Stimulated activated CD4-positive, alpha-beta T cell treated with anti-CD3 and anti-CD28 coated beads, TNF-alpha, amount 100 ng/mL, for 4 hours (primary cell): Measurements from ENCODE around the gene TP63.
"Not testable (repeated sequence)": the region's sequence is repeated elsewhere in the genome, so short reads cannot be mapped to it uniquely, and the experiment has no call there.

ENCODE experiments used
- DNase-seq, 3 experiments: peaks; one replicate each; pipeline ENCODE4 v3.0.0-alpha.2; 2020; ENCODE audit warnings: low read depth in 3 of 3

TP63 gene

DNA sequence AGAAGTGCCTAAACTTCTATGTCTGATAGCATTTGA is at the start of gene TP63:
Gene TP63, plus strand, starts transcription at position 17 of the 36 bp plus-strand sequence. CDS start 127 bp downstream, outside the sequence.
- no peak for DNase-seq

DNA sequence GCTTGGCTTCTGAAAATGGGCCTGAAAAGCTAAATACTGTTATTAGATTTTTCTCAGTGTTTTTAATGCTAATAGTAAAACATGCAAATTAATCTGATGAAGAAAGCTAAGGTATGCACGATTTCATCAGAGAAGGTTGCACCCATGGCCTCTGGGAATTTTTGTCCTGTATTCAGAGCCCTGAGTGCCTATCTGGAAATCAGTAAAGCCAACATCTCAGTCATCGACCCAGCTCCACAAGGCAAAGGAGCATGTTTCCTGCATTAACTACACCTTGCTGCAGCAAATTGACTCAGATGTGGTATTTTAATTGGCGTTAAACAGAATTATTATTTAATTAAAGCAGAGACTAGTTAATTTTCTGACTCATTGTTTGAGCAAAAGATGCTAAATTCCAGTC is 49.0 kb upstream of the TP63 start:
- DNase-seq, result no peak

- DNase-seq, result no peak
Observed at GRCh38 chr3:189584645-189585044, 46.5 kb upstream of the TP63 start.

DNA sequence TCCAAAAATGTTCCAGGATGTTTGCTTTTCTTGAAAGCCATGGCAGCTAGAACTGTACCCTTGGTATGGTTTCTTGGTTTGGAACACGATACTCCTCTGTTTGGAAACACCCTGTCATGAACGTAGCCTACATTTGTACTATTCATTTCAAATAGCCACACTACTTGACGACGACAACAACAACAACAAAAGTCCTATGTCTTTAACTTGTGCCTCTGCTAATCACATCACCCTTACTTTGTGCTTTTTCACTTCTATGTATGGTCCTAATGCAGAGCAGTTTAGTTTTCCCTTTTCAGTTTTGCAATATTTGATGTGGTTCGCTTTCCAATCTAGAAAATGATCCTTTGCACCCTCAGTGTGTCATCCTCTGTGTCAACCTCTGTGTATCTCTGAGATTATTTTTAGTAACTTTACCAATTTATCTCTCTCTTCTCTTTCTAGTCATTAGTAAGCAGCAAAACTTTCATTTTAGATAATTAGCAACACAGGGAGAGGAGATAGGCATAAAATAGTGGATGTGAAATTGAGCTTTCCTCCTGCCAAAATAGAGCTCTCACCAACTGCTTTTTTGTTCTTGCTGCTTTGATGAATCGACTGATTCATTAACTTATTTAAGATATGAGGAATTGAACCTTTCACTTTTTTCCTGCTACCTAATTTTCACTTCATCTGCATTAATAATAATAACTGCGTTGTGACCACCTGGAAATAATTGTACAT is 44.1 kb upstream of the TP63 start:
- DNase-seq, result no peak

GRCh38 chr3:189587664-189588040 is 43.5 kb upstream of the TP63 start:
- no peak for DNase-seq

DNA sequence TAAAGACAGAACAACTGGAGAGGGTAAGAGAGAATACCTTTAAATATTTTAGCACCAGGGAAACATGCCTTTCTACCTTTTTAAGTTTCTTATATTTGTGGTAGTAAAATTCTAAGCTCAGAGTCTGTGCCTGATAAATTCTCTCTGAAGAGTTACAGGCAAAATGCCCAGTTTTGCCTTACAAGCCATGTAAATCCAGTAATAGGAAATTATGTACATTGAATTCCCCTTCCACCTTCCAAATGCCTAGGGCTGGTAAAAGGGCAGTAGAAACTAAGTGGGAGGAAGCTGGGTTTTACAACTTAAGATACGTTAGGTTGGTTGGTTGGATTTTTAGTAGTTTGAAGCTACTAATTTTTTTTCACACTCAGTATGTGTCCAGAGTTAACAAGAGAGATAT is 43.1 kb upstream of the TP63 start:
- no peak for DNase-seq

DNA sequence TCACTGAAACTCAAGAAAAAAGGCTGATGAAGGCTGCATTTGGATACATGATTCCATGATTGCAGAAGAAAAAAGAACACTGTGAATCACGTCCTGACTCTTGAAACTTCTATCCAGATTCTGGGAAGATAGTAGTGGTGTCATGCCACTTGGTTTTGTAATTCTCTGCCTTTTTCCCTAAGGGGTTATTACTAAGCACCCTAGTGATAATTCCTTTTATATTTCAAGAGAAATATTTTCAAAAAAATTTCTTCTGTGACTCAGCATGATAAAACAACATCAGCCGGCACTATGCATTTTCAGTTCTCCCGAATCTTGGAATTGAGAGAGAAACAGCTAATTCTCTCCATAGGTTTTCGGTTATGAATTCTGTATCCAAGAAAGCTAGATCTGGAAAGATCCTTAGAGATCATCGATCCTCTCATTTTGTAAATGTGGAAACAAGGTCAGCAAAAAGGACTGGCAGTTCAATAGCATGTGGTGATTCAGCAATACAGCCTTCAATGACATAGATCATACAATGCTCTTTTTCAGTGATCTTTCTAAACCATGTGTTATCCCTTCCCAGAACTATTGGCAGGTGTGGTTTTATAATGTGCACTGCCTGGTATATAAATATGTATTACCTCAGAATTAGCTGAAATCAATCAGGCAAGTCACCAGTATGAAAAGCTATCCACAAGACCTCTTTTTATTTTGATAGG is 42.6 kb upstream of the TP63 start:
- DNase-seq, result no peak

DNA sequence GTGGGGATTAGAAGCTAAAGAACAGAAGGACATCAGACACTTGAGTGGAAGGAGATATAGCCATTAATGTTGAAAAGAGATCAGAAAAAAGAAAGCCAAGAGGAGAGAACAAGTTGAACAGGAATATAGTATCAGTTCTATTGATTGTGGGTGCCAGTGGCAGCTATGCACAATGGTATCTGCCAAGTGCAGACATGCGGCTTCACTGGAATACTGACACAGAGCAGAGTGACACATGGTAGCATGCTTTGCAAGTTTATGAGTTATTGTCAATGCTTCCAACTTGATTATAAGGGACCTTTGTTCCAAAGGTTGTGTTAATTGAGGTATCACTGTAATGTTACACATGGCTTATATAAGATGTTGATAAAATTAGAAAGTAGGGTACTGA is 42.0 kb upstream of the TP63 start:
- DNase-seq, result no peak

- no peak for DNase-seq
Observed at GRCh38 chr3:189590223-189590622, 41.0 kb upstream of the TP63 start.

DNA sequence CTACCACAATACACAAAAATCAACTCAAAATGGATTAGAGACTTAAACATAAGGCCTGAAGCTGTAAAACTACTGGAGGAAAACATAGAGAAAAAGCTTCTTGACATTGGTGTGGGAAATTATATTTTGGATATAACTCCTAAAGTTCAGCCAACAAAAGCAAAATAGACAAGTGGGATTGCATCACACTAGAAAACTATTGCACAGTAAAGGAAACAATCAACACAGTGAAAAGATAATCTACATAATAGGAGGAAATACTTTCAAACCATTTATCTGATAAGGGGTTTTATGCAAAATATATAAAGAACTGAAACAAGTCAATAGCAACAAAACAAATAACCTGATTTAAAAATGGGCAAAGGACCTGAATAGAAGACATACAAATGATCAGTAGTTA is 37.6 kb upstream of the TP63 start:
- DNase-seq, result no peak

DNA sequence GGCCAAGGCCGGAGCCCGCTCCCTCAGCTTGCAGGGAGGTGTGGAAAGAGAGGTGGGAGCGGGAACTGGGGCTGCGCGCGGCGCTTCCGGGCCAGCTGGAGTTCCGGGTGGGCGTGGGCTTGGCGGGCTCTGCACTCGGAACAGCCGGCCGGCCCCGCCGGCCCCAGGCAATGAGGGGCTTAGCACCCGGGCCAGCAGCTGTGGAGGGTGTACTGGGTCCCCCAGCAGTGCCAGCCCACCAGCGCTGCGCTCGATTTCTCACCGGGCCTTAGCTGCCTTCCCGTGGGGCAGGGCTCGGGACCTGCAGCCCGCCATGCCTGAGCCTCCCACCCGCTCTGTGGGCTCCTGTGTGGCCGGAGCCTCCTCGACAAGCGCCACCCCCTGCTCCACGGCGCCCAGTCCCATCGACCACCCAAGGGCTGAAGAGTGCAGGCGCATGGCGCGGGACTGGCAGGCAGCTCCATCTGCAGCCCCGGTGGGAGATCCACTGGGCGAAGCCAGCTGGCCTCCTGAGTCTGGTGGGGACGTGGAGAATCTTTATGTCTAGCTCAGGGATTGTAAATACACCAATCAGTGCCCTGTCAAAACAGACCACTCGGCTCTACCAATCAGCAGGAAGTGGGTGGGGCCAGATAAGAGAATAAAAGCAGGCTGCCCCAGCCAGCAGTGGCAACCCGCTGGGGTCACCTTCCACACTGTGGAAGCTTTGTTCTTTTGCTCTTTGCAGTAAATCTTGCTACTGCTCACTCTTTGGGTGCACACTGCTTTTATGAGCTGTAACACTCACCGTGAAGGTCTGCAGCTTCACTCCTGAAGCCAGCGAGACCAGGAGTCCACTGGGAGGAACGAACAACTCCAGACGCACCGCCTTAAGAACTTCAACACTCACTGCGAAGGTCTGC is 34.9 kb upstream of the TP63 start:
- DNase-seq, result not testable (repeated sequence)

GRCh38 chr3:189597918-189598317 is 33.3 kb upstream of the TP63 start:
- no peak for DNase-seq

DNA sequence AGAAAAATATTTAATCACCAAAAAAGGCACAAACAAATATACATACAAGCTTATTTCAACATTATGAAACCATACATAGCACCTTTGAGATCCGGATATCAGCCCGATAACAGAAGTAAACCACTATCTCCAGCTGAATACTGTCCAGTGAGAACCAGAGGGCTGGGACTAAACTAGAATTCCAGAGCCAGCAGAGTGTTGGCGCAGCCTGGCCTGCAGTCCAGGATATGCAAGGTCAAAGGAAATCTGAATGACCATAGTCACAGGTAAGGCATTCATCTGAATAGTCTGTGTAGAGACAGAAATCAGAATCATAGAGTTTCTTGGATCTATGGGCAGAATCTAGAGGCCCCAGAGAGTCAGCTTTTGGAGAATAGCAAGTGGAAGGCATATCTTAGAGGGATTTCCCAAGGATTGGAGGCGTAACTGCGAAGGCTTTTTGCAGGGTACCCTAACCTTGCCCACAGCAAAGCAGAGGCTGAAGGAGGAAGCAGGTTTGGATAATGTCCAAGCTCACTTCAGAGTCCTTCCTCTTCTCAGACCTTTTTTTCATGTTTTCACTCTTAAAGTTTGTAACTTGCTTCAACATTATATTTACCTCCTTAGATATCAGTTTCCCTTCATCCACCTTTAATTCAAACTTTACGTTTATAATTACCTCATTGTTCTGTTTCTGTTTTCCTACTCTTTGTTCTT is 32.5 kb upstream of the TP63 start:
- no peak for DNase-seq

DNA sequence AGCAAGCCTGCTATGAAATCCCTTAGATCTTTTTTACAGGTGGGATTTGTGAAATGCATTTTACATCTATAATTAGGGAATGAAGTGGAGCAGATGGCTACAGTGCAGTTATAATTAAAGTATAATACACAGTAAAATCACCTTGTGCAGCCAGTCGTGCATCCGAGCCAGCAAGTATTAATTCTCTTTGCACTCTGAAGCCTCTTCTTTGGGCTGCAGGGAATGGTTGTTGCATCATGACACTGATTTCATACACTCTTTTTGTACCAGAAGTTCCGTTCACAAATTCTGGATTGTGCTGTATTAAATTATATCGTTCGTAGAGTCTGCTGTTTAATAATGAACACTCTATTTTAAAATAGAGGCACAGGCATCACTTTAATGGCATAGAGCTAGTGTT is 28.7 kb upstream of the TP63 start:
- DNase-seq, result no peak

- no peak for DNase-seq
Observed at GRCh38 chr3:189605717-189606116, 25.5 kb upstream of the TP63 start.

- no peak for DNase-seq
Observed at GRCh38 chr3:189606774-189607173, 24.4 kb upstream of the TP63 start.

GRCh38 chr3:189612641-189613040 is 18.5 kb upstream of the TP63 start:
- DNase-seq, result not testable (repeated sequence)

DNA sequence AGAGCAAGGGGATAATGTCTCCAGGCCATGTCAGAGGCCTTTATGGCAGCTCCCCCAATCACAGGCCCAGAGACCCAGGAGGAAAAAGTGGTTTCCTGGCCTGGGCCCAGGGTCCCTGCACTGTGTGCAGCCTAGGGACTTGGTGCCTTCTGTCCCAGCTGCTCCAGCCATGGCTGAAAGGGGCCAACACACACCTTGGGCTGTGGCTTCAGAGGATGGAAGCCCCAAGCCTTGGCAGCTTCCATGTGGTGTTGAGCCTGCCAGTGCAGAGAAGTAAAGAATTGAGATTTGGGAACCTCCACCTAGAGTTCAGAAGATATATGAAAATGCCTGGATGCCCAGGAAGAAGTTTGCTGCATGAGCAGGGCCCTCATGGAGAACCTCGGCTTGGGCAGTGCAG is 18.1 kb upstream of the TP63 start:
- DNase-seq, result no peak

DNA sequence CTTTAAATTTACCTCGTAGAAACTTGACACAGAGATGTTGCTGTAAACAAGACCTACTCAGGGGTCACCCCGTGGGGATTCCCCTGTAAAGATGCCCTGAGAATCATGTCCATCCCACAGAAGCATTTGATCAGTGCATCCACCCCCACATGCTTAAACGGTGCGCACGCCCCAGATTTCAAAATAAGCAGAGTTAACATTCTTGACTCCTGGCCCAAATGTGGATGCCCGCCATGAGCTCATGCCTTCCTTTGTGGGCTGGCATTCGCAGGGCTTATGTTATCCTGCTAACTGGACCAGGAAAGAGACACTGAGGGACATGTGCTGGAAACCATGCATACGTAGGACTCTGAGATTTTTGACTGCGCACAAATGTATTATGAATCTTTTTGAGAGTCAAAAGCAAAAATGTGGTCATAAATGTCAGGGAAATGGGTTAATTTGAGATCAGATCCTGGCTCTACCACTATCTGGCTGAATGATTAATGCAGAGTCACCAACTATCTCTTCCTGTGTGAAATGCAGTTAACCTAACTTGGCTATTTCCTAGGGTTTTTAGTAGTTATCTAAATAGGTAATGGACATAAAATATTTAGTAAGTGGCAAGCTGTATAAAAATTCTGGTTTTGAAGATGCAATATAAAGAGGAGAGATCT is 9.1 kb upstream of the TP63 start:
- no peak for DNase-seq

DNA sequence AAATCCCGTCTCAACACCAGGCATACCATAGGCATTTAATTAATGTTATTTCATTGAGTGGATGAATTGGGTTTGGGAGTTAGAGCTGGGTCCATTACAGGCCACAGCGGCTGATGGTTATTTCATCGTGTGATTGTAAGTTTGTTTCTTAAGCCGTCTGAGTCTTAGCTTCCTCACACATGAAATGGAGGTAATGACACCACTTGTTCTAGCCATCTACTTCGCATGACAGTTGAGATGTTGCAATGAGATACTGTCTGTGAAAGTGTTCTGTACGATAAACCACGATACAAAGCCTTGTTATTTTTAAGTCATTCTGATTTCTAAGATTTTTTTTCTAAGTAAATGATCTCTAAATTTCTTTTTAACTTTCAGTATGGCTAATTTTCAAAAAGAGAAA is 8.6 kb upstream of the TP63 start:
- DNase-seq, result no peak

DNA sequence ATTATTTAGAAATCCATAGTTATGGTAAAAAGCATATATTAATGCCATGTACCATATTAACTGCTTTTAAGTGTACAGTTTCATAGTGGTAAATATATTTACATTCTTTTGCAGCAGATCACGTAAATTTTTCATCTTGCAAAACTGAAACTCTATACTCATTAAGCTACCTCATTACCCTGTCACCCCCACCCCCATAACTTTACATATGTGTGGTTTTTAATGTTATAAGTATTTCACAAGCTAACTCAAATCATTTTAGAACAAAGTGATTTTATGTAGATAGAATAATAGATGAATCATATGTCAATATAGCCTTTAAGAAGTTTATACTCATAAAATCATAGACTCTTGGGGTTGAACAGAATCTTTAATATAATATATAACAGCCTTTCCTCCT is 7.1 kb upstream of the TP63 start:
- no peak for DNase-seq

GRCh38 chr3:189625071-189625470 is 6.1 kb upstream of the TP63 start:
- no peak for DNase-seq
